ENCODE data around the gene SMCO4.

Gene SMCO4

DNA sequence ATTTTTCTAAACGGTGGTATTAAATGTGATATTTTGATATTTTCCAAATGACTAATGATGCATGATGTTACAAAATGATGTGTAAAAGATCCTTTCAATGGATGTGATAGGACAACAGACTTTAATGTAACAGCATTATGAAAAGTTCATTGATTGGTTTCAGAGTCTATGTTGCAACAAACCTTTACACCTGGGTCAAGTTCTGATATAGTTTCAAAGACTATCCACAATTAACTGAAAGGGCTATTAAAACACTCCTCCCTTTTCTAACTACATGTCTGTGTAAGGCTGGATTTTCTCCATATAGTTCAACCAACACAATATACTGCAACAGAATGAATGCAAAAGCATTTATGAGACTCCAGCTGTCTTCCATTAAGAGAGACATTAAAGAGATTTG lies 35.7 kb downstream of the SMCO4 start:
- TF ChIP-seq, protein P1, sequence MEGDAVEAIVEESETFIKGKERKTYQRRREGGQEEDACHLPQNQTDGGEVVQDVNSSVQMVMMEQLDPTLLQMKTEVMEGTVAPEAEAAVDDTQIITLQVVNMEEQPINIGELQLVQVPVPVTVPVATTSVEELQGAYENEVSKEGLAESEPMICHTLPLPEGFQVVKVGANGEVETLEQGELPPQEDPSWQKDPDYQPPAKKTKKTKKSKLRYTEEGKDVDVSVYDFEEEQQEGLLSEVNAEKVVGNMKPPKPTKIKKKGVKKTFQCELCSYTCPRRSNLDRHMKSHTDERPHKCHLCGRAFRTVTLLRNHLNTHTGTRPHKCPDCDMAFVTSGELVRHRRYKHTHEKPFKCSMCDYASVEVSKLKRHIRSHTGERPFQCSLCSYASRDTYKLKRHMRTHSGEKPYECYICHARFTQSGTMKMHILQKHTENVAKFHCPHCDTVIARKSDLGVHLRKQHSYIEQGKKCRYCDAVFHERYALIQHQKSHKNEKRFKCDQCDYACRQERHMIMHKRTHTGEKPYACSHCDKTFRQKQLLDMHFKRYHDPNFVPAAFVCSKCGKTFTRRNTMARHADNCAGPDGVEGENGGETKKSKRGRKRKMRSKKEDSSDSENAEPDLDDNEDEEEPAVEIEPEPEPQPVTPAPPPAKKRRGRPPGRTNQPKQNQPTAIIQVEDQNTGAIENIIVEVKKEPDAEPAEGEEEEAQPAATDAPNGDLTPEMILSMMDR (IDR thresholded peaks at IDR 0.05) = no peak

DNA sequence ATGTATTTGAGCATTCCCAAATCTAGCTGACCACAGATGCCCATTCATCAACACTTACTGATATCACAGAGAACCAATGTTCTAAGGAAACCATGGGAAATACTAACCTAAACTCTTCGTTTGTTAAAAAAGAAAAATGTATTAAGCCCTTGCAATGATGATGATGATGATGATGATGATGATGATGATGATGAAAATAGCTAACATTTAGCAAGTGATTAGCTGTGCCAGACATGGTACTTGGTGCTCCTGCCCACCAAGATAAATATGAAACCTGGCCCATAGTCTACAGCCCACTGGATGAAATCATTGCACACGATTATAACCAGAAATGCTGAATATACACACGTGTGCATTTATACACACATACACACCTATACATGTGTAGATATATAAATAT lies 37.5 kb downstream of the SMCO4 start:
- TF ChIP-seq, protein P1 (IDR thresholded peaks at IDR 0.05) = no peak

DNA sequence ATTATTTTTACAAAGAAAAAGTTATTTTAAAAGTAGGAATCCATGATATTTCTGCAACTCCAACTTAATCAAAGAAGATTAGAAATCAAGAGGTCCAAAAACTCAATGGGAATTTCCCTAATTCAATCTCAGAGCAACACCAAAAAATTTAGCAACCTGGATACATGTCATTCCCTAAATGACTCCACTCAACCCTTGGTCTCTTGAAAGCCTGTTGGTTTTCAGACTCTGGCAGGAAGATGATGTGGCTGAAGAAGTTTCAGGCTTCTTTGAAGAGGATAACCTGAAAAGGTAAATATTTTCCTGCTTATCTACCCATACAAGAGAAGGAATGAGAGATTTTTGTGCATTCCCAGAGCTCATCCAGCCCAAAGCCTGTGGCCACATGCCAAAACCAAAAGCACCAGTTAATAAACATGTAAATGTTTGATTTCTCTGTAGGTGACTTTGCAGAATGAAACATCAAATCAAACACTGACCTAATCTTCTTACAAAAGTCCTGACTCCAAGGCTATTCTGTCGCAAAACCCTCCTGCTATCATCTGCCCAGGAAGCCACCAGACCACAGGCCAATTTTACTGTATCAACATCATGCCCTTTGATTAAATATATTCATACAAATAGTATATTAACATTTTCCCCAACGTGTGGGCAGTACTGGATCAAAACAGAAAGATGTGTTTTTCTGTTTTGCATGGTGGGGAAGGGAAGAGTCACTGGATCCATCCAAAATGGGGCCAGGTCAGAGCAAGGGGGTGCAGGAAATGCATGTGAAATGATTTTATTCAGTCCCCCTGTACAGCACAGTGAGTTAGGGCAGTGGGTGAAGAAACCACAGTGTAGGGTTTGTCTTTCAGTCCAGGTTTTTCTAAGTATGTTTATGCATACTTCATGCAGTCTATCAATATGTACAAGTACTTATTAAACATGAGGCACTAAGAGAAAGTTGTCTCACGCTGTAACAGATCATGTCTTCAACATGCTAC lies 38.8 kb downstream of the SMCO4 start:
- TF ChIP-seq, protein P1 (IDR thresholded peaks at IDR 0.05) = no peak

DNA sequence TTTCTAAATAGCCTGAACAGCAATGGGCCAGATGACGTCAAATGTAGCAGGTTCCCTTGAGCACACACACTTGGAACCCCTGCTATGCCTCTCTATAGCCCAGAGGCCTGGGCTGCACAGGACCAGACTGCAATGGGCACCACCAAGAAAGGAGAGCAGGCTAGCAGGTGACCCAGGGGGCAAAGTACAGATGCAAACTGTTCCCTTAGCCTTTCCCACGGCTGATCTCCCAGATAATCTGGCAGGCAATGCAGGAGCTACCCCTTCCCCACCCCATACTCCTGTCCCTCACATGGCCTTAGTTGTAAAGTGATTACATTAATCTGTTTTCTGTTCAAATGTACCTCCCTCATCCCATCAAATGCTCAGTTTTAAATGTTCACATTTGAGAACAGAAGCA lies 41.3 kb downstream of the SMCO4 start:
- TF ChIP-seq, protein P1 (IDR thresholded peaks at IDR 0.05) = no peak

DNA sequence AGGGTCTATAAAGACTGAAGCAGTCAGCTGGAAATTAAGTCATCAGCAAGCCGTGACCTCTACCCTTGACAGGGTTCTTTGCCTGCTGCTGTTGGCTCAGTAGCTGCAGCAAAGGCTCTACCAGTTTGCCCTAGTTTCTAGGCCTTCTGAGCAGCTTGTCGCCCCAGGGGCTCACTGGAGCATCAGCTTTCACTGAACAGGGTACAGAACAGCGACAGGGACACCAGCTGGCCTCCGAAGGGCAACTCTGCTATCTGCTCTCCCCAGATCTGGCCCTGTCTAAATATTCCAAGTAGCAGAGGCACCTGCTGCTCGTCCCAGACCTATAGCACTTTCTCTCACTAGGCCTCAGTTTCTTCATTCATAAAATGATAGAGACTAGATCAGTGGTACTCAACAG lies 42.4 kb downstream of the SMCO4 start:
- TF ChIP-seq, protein P1 (IDR thresholded peaks at IDR 0.05) = no peak

DNA sequence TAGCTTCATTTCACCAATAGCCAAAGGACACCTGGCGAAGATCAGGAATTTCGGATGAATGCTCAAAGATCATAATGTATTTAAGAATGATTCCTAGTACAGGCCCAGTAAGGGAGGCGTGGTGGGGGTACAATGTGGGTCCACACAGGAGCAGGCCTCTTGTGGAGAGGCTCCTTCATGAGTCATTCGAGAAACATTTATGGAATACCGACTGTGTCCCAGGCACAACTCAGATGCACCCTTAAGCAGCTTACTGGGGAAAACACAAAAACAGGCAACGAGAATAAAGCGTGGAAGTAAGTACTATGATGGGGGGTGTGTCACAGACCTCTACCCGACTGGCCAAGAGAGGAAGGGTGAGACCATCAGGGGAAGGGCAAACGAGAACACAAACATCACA lies 44.5 kb downstream of the SMCO4 start:
- TF ChIP-seq, protein P1 (IDR thresholded peaks at IDR 0.05) = no peak

DNA sequence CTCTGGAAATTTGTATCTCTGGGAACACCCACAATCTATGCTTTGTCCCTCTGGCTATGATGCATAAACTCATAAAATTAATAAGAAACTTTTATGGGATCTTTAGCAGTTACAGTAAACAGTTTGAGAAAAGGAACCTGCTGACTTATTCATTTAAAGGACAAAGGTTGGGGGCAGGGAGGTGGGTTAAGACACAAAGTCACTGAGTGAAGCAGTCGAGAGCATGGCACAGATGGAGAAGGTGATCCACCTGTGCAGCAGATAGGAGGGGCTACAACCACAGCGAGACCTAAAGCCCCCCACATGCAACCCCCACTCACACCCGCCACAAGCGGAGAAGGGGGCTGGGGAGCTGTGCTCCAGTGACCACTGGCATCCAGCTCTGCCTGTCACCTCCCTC lies 45.0 kb downstream of the SMCO4 start:
- TF ChIP-seq, protein P1 (IDR thresholded peaks at IDR 0.05) = no peak

All from LNCAP (cell line).